Suprapubic skin (tissue), 4 donors: ENCODE data around the gene FTHL17. TPM values are rescaled to one million over a fixed set of nuclear protein-coding genes. Genes with fewer than 3 reads are reported as not detected.

Experiments used
- DNase-seq, 2 donors: peaks; one replicate each; pipeline ENCODE4 v3.0.0-alpha.2; 2019; ENCODE audit warnings: low spot score in 2 of 2
- H3K27ac ChIP-seq: fragments of 200-600 bp; sonication (generic); one replicate; pipeline ENCODE4 v1.5.1; 2019
- H3K27me3 ChIP-seq: fragments of 200-600 bp; sonication (generic); one replicate; pipeline ENCODE4 v1.5.1; 2019
- H3K36me3 ChIP-seq: fragments of 200-600 bp; sonication (generic); one replicate; pipeline ENCODE4 v1.5.1; 2019
- H3K4me1 ChIP-seq: fragments of 200-600 bp; sonication (generic); one replicate; pipeline ENCODE4 v1.5.1; 2019
- H3K4me3 ChIP-seq: fragments of 200-600 bp; sonication (generic); one replicate; pipeline ENCODE4 v1.5.1; 2019; ENCODE audit warnings: mild to moderate bottlenecking
- H3K9me3 ChIP-seq: fragments of 200-600 bp; sonication (generic); one replicate; pipeline ENCODE4 v1.5.1; 2019
- CTCF ChIP-seq, 2 donors: fragments of 200-600 bp in 1 of 2; fragments of 450-650 bp in 1 of 2; sonication (generic) in 1 of 2; IDR thresholded peaks; one replicate each; pipeline ENCODE4 v1.5.1; 2016 to 2019; ENCODE audit warnings: antibody characterized with exemption in 2 of 2, mild to moderate bottlenecking in 1 of 2, moderate library complexity in 1 of 2
- EP300 ChIP-seq: sonication (generic); formaldehyde crosslinking; IDR thresholded peaks from one replicate; pipeline ENCODE4 v1.6.1; 2017; ENCODE audit warnings: antibody characterized with exemption
- POLR2A ChIP-seq, 2 donors: fragments of 450-650 bp; IDR thresholded peaks; one replicate each; pipeline ENCODE4 v1.6.1; 2017; ENCODE audit warnings: antibody characterized with exemption in 2 of 2, mild to moderate bottlenecking in 2 of 2, moderate library complexity in 2 of 2
- POLR2AphosphoS5 ChIP-seq, 3 donors: sonication (generic); formaldehyde crosslinking; IDR thresholded peaks; one replicate each; pipeline ENCODE4 v1.6.1; 2017; ENCODE audit warnings: antibody characterized with exemption in 3 of 3
- WGBS: methylation state at CpG from one replicate; pipeline ENCODE4 v1.1.5; 2018; 5-methylcytosine and 5-hydroxymethylcytosine counted together
- total RNA-seq, 4 donors: library from RNA; depleted of rRNA; stranded (reverse); fragments of >200 nt; gene quantifications; one replicate each; pipeline ENCODE4 v1.1.0, GENCODE V29; 2016

FTHL17 gene
- total RNA-seq, 4 donors from 2014 or later: not detected

DNA sequence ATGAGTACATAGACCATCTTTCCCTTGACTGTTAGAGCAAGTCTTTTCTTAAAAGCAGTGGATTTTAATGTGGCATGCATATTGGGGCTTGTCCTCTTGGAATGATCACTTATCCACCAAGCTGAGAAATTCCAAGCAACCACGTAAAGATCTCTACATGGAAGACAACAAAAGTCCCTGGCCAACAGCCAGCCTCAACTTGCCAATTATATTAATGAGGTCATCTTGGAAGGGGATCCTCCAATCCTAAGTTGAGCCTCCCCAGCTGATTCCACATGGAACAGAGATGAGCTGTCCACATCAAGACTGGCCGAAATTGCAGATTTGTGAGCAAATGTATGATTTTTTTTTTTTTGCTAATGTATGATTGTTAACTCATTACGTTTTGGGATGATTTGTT lies 20.6 kb upstream of the FTHL17 start:
- no peak for DNase-seq
- Histone ChIP-seq H3K36me3 (no peaks in the 10 kb centered on the region), H3K4me3 (no peak overlapping the region), H3K9me3 (no peaks in the 10 kb centered on the region), H3K27ac (no peak overlapping the region), H3K27me3 (no peaks in the 10 kb centered on the region), H3K4me1 (no peaks in the 10 kb centered on the region)
- 24% methylated on average over 3 of the region's 3 CpGs for WGBS
- TF ChIP-seq EP300 (no peak), POLR2AphosphoS5 (IDR thresholded peaks at IDR 0.05) (no peak), POLR2A (IDR thresholded peaks at IDR 0.05) (no peak), CTCF (IDR thresholded peaks at IDR 0.05) (no peak)

- Histone ChIP-seq H3K27me3 (no peaks in the 10 kb centered on the region), H3K27ac (no peak overlapping the region)
- WGBS: 59% methylated on average over 1 of the region's 1 CpG
Observed at GRCh38 chrX:31091819-31092218, 20.0 kb upstream of the FTHL17 start.

GRCh38 chrX:31074522-31074921 lies 2.7 kb upstream of the FTHL17 start:
- Histone ChIP-seq H3K4me1 (no peaks in the 10 kb centered on the region), H3K4me3 (no peak overlapping the region), H3K27ac (no peak overlapping the region), H3K27me3 (no peaks in the 10 kb centered on the region), H3K36me3 (no peaks in the 10 kb centered on the region), H3K9me3 (no peaks in the 10 kb centered on the region)
- DNase-seq: no peak
- 65% methylated on average over 2 of the region's 2 CpGs for WGBS
- no peak for TF ChIP-seq EP300
- TF ChIP-seq POLR2AphosphoS5 (IDR thresholded peaks at IDR 0.05): no peak
- no peak for TF ChIP-seq POLR2A (IDR thresholded peaks at IDR 0.05)
- no peak for TF ChIP-seq CTCF (IDR thresholded peaks at IDR 0.05)

More at GRCh38 chrX:31091819-31092218, 20.0 kb upstream of the FTHL17 start:
- Histone ChIP-seq H3K9me3 (no peaks in the 10 kb centered on the region), H3K4me3 (no peak overlapping the region), H3K4me1 (no peaks in the 10 kb centered on the region), H3K36me3 (no peaks in the 10 kb centered on the region)
- TF ChIP-seq POLR2AphosphoS5 (IDR thresholded peaks at IDR 0.05): no peak
- TF ChIP-seq EP300: no peak
- DNase-seq: no peak

DNA sequence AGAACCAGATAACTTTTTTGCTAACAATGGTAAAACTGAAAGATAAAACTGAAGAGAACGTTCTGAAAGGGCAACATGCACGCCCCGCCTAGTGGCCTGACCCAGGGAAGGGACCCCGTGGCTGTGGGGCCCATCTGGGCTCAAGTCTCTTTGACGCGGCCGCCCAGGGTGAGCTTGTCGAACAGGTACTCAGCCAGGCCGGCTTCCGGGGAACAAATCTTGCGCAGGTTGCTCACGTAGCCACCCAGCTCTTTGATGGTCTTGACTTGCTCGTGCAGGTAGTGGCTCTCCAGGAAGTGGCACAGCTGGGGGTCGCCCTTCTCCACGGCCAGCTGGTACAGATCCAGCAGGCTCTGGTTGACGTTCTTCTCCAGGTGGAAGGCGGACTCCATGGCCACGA lies 579 bp downstream of the FTHL17 start:
- Histone ChIP-seq H3K4me1 (no peaks in the 10 kb centered on the region), H3K27ac (no peak overlapping the region), H3K36me3 (no peaks in the 10 kb centered on the region), H3K27me3 (no peaks in the 10 kb centered on the region), H3K9me3 (no peaks in the 10 kb centered on the region), H3K4me3 (no peak overlapping the region)
- TF ChIP-seq POLR2AphosphoS5 (IDR thresholded peaks at IDR 0.05) (no peak), POLR2A (IDR thresholded peaks at IDR 0.05) (no peak), EP300 (no peak), CTCF (IDR thresholded peaks at IDR 0.05) (no peak)
- 74% methylated on average over 9 of the region's 18 CpGs for WGBS
- peak in 1 of 2 donors; percentile 49 for DNase-seq

- Histone ChIP-seq H3K4me3 (no peak overlapping the region), H3K36me3 (no peaks in the 10 kb centered on the region), H3K27ac (no peak overlapping the region), H3K27me3 (no peaks in the 10 kb centered on the region), H3K4me1 (no peaks in the 10 kb centered on the region), H3K9me3 (no peaks in the 10 kb centered on the region)
- TF ChIP-seq POLR2A (IDR thresholded peaks at IDR 0.05) (no peak), POLR2AphosphoS5 (IDR thresholded peaks at IDR 0.05) (no peak), CTCF (IDR thresholded peaks at IDR 0.05) (no peak), EP300 (no peak)
- no peak for DNase-seq
Observed at GRCh38 chrX:31070057-31070468, 1.8 kb downstream of the FTHL17 start.

DNA sequence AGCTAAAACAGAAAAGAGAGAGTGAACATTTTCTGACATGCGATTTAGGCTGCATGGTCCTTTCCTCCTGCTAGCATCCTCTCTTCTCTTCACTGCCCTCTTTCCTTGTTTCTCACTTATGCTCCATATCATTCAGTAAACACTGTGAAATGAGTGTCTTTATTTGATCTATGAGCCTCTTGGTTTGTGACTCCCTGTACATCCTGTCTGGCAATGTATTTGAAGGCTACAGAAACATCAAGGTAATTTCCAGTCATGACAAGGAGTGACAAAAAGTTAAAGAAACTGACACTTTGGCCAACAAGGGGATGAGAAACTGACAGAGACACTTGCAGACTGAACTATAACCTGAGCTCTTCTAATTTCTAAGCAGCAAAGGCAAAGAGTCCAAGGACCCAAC lies 8.7 kb downstream of the FTHL17 start:
- no peak for DNase-seq
- Histone ChIP-seq H3K9me3 (no peaks in the 10 kb centered on the region), H3K4me3 (no peak overlapping the region), H3K4me1 (no peaks in the 10 kb centered on the region), H3K27me3 (no peaks in the 10 kb centered on the region), H3K27ac (no peak overlapping the region), H3K36me3 (no peaks in the 10 kb centered on the region)
- WGBS: 95% methylated on average over 1 of the region's 1 CpG
- TF ChIP-seq POLR2AphosphoS5 (IDR thresholded peaks at IDR 0.05): no peak
- no peak for TF ChIP-seq CTCF (IDR thresholded peaks at IDR 0.05)
- no peak for TF ChIP-seq EP300
- no peak for TF ChIP-seq POLR2A (IDR thresholded peaks at IDR 0.05)
